ENCODE measurements around the gene RNF169. TPM values are rescaled to one million over a fixed set of nuclear protein-coding genes. Genes with fewer than 3 reads are reported as not detected.
A peak's percentile ranks its signal among the peaks of the same experiment; 100 is the strongest.

Gene RNF169
- total RNA-seq, 4 donors from 2014 or later, result 24.1 to 30.2 (median 27.5) TPM

GRCh38 chr11:74720596-74721478, 27.8 kb upstream of the RNF169 start:
- no peak overlapping the region for H3K4me3 ChIP-seq (replicated peaks in 1 of 3)
- peak in 1 of 2 donors; percentile 6 for DNase-seq
- H3K9me3 ChIP-seq, result no peaks in the 10 kb centered on the region
- WGBS, 2 donors, result 72 to 79% methylated on average over 13 to 17 of the region's 17 CpGs
- H3K4me1 ChIP-seq, result peaks cover 13 to 20% of the 10 kb centered on the region in 2 donors
- intact Hi-C loops (cut with DNase I), result loop anchor here (10.0 kb wide), 1 partner anchor 86 kb away; no protein-coding TSS in a partner anchor
- H3K27ac ChIP-seq, result no peak overlapping the region
- H3K36me3 ChIP-seq, result no peaks in the 10 kb centered on the region
- H3K27me3 ChIP-seq, result no peaks in the 10 kb centered on the region
- TF ChIP-seq CTCF (IDR thresholded peaks at IDR 0.05) (no peak), POLR2A (IDR thresholded peaks at IDR 0.05) (no peak)

GRCh38 chr11:74721479-74721835, 27.2 kb upstream of the RNF169 start:
- Histone ChIP-seq H3K36me3 (no peaks in the 10 kb centered on the region), H3K9me3 (no peaks in the 10 kb centered on the region), H3K27me3 (no peaks in the 10 kb centered on the region), H3K4me1 (peaks cover 13 to 20% of the 10 kb centered on the region in 2 donors), H3K4me3 (replicated peaks in 1 of 3) (no peak overlapping the region), H3K27ac (no peak overlapping the region)
- no peak for DNase-seq
- WGBS, 2 donors, result 88 to 94% methylated on average over 3 of the region's 3 CpGs
- TF ChIP-seq POLR2A (IDR thresholded peaks at IDR 0.05), result no peak
- no peak for TF ChIP-seq CTCF (IDR thresholded peaks at IDR 0.05)
- intact Hi-C loops (cut with DNase I), result loop anchor here (10.0 kb wide), 1 partner anchor 87 kb away; no protein-coding TSS in a partner anchor

GRCh38 chr11:74723511-74723910, 25.1 kb upstream of the RNF169 start:
- Histone ChIP-seq H3K4me3 (replicated peaks in 1 of 3) (no peak overlapping the region), H3K36me3 (no peaks in the 10 kb centered on the region), H3K9me3 (no peaks in the 10 kb centered on the region), H3K27me3 (no peaks in the 10 kb centered on the region), H3K27ac (no peak overlapping the region), H3K4me1 (peaks cover 0 to 10% of the 10 kb centered on the region in 2 donors)
- no peak for DNase-seq
- WGBS, 2 donors, result 84 to 89% methylated on average over 5 of the region's 5 CpGs
- no peak for TF ChIP-seq CTCF (IDR thresholded peaks at IDR 0.05)
- TF ChIP-seq POLR2A (IDR thresholded peaks at IDR 0.05), result no peak
- intact Hi-C loops (cut with DNase I), result loop anchor here (10.0 kb wide), 1 partner anchor 89 kb away; no protein-coding TSS in a partner anchor

- Histone ChIP-seq H3K4me3 (replicated peaks in 1 of 3) (no peak overlapping the region), H3K27ac (no peak overlapping the region), H3K9me3 (no peaks in the 10 kb centered on the region), H3K4me1 (peaks cover 0 to 8% of the 10 kb centered on the region in 2 donors), H3K36me3 (no peaks in the 10 kb centered on the region), H3K27me3 (no peaks in the 10 kb centered on the region)
- 68 to 73% methylated on average over 4 of the region's 4 CpGs for WGBS, 2 donors
- TF ChIP-seq CTCF (IDR thresholded peaks at IDR 0.05) (no peak), POLR2A (IDR thresholded peaks at IDR 0.05) (no peak)
- no peak for DNase-seq
- intact Hi-C loops (cut with DNase I), result loop anchor here (5.0 to 10.0 kb wide), 2 partner anchors 91 to 113 kb away; no protein-coding TSS in a partner anchor
These were observed 22.9 kb upstream of the RNF169 start for GRCh38 chr11:74725701-74726100.

All from thyroid gland (tissue), 4 donors.